HG03025 (cell line): ENCODE measurements around the gene TENT4A.
"Not testable (repeated sequence)": the region's sequence is repeated elsewhere in the genome, so short reads cannot be mapped to it uniquely, and the experiment has no call there.

Source experiments
- ATAC-seq: cut with Tn5 transposase; IDR thresholded peaks from one replicate; pipeline ENCODE4 v1.9.1; 2021; ENCODE audit warnings: mild to moderate bottlenecking, moderate library complexity; ENCODE audit not compliant: unreplicated experiment, low FRiP score

Gene TENT4A

GRCh38 chr5:6766604-6767093, 53.4 kb downstream of the TENT4A start:
- no peak for ATAC-seq

- no peak for ATAC-seq
Measured at GRCh38 chr5:6767481-6768063, 54.3 kb downstream of the TENT4A start.

DNA sequence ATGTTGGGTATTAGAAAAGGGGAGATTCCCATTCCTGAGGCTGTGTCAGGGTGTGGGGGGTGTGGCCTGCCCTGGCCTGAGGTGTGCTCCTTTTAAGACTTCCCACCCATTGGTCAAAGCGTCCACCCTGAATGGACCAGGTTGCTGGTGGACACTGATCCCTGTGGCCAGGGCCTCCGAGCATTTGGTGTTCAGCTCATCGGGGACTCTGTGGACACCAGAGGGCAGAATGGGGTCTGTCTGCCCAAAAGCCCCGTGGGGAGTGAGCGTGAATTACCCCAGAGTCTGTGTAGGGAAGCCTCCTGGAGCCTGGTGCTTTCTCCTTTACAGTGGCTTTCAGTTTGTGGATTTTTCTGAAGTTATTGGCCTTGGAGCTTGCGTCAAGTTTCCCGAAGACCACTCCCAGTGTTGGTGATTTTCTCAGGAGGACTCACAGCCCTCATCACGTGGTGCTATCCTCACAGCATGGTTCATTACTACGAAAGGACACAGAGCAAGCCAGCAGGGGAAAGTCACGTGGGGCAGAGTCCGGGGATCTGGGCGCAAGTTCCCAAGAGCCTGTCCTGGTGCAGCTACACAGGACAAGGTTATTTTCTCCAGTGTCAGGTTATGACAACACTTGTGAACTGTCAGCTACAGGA, 55.5 kb downstream of the TENT4A start:
- ATAC-seq: no peak

GRCh38 chr5:6770826-6771607, 57.8 kb downstream of the TENT4A start:
- no peak for ATAC-seq

DNA sequence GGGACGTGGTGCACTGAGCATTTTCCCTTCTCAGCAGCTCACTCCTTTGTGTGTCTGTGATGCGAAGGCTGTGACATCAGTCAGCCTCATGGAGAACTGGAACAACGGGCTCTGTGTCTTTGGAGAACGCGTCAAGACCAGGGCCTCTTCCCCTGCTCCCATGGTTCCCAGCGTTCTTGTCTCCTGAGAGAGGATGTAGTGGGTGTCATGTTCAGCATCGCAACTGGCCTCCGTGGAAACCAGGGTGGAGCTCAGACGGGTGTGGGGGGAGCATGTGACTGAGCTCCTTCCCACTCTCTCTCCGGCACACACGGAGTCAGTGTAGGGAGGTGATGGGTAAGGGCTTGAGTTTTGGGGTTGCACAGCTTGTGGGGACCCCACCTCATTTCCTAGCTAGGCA, 59.7 kb downstream of the TENT4A start:
- ATAC-seq: no peak

GRCh38 chr5:6773342-6774035, 60.3 kb downstream of the TENT4A start:
- no peak for ATAC-seq

- not testable (repeated sequence) for ATAC-seq
Measured at GRCh38 chr5:6774207-6774606, 61.0 kb downstream of the TENT4A start.

DNA sequence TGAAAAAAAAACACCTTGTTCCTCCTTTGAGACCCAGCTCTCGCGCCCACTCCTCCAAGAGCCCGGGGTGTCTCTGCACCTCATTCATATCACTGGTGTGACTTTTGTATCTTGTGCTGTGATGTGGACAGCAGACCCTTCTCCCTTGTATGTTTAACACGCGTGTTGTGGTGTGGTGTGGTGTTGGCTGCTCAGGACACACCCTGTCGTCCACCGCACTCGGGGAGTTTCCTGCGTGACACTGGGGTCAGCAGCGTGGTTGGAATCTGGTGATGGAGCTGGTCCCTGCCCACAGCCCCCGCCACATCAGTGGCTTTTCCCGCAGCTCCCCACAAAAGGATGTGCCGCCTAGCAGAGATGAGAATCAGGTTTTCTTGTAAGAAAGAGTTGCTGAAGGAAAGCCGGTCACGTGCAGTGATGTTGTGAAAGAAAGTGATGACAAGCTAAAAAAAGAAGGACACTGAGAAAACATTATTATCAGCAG, 61.5 kb downstream of the TENT4A start:
- ATAC-seq: no peak

DNA sequence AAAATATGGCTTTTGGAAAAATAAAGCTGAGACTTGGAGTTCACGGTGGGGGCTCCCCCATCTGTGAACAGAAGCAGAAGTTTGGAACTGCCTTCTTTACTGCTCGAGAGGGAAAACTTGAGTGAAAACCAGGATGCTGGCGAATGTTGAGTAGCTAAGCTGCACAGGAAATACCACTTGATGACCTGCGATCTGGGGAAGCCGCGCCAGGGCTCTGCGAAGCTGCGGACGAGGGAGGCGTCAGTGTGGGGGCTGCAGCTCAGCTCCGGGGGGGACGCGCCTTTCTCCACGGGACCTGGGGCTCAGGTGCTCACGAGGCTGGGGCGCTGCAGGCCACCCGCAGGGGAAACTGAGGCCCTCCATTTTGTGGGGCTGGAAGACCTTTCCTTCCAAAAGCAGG, 62.3 kb downstream of the TENT4A start:
- ATAC-seq: no peak

- ATAC-seq: peak; percentile 66
Measured at GRCh38 chr5:6780802-6781391, 67.7 kb downstream of the TENT4A start.

DNA sequence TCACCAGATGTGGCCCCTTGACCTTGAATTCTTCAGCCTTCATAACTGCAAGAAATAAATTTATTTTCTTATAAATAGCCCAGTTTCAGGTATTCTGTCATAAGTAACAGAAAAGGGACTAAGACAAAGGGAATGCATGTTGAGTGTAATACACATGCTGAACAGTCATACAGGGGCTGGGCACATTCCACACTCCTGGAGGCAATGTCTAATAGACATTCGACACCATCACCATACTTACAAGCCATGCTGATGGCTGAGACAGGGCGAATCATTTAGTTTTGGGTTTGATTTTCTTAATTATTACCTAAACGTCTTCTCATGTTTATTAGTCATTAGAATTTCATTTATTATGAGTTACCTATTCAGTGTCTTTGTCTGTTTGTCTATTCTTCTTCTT, 68.5 kb downstream of the TENT4A start:
- ATAC-seq: no peak

DNA sequence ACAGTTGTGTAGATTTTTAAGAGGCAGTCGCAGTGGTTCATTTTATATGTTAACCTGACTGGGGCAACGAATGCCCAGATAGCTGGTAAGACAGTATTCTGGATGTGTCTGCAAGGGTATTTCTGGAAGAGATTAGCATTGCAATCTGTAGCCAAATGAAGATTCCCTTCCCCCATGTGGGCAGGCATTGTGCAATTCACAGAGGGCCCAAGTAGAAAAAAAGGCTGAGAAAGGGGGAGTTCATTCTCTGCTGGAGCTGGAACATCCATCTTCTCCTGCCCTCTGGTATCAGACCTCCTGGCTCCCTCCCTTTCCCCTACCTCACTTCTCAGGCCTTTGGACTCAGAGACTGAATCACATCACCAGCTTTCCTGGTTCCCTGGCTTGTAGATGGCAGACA, 70.6 kb downstream of the TENT4A start:
- no peak for ATAC-seq

- ATAC-seq: no peak
Measured at GRCh38 chr5:6784481-6784880, 71.2 kb downstream of the TENT4A start.

- no peak for ATAC-seq
Measured at GRCh38 chr5:6785161-6785860, 72.1 kb downstream of the TENT4A start.

- no peak for ATAC-seq
Measured at GRCh38 chr5:6785861-6786180, 72.6 kb downstream of the TENT4A start.

- no peak for ATAC-seq
Measured at GRCh38 chr5:6786786-6787495, 73.7 kb downstream of the TENT4A start.

- no peak for ATAC-seq
Measured at GRCh38 chr5:6787941-6788340, 74.7 kb downstream of the TENT4A start.

- no peak for ATAC-seq
Measured at GRCh38 chr5:6788439-6788838, 75.2 kb downstream of the TENT4A start.

GRCh38 chr5:6788956-6789649, 75.9 kb downstream of the TENT4A start:
- ATAC-seq: no peak
